Measurements from ENCODE around the gene POLA1.

POLA1 gene

GRCh38 chrX:24702362-24703184 lies 8.9 kb downstream of the POLA1 start:
- DNase-seq, result no peak

GRCh38 chrX:24703185-24703494 lies 9.4 kb downstream of the POLA1 start:
- no peak for DNase-seq

- no peak for DNase-seq
These were observed 25.1 kb downstream of the POLA1 start for GRCh38 chrX:24718771-24719170.

- no peak for DNase-seq
These were observed 26.3 kb downstream of the POLA1 start for GRCh38 chrX:24720036-24720435.

- DNase-seq, result no peak
These were observed 34.8 kb downstream of the POLA1 start for GRCh38 chrX:24728530-24728929.

GRCh38 chrX:24732766-24733500 lies 39.2 kb downstream of the POLA1 start:
- DNase-seq, result no peak

GRCh38 chrX:24741330-24741729 lies 47.6 kb downstream of the POLA1 start:
- DNase-seq, result no peak

GRCh38 chrX:24748196-24748595 lies 54.5 kb downstream of the POLA1 start:
- DNase-seq, result no peak

- no peak for DNase-seq
These were observed 66.1 kb downstream of the POLA1 start for GRCh38 chrX:24759786-24760185.

- DNase-seq, result no peak
These were observed 66.8 kb downstream of the POLA1 start for GRCh38 chrX:24760363-24761000.

- no peak for DNase-seq
These were observed 67.6 kb downstream of the POLA1 start for GRCh38 chrX:24761306-24761705.

- no peak for DNase-seq
These were observed 70.3 kb downstream of the POLA1 start for GRCh38 chrX:24763989-24764388.

GRCh38 chrX:24767557-24767956 lies 73.8 kb downstream of the POLA1 start:
- DNase-seq, result no peak

- DNase-seq, result no peak
These were observed 74.8 kb downstream of the POLA1 start for GRCh38 chrX:24768556-24768955.

GRCh38 chrX:24774650-24775049 lies 80.9 kb downstream of the POLA1 start:
- DNase-seq, result no peak

GRCh38 chrX:24775891-24776290 lies 82.2 kb downstream of the POLA1 start:
- no peak for DNase-seq

GRCh38 chrX:24777660-24778059 lies 83.9 kb downstream of the POLA1 start:
- no peak for DNase-seq

- DNase-seq, result no peak
These were observed 88.3 kb downstream of the POLA1 start for GRCh38 chrX:24782011-24782410.

- no peak for DNase-seq
These were observed 95.3 kb downstream of the POLA1 start for GRCh38 chrX:24789047-24789446.

GRCh38 chrX:24790166-24790565 lies 96.4 kb downstream of the POLA1 start:
- DNase-seq, result no peak

GRCh38 chrX:24796204-24796603 lies 102.5 kb downstream of the POLA1 start:
- DNase-seq, result no peak

- DNase-seq, result no peak
These were observed 105.4 kb downstream of the POLA1 start for GRCh38 chrX:24799078-24799477.

GRCh38 chrX:24799565-24799964 lies 105.8 kb downstream of the POLA1 start:
- DNase-seq, result no peak

- no peak for DNase-seq
These were observed 111.5 kb downstream of the POLA1 start for GRCh38 chrX:24805201-24805600.
